Neuronal stem cell (in vitro differentiated cells): ENCODE results near the gene SMC3.

Experiments
- DNase-seq: peaks from one replicate; pipeline ENCODE4 v3.0.0-alpha.2; 2013; ENCODE audit warnings: low spot score
- H2AFZ ChIP-seq: one replicate; pipeline ENCODE4 v1.6.1; 2013; ENCODE audit warnings: mild to moderate bottlenecking, low read length, inconsistent platforms
- H2AK5ac ChIP-seq: 2 replicates; pipeline ENCODE4 v1.6.1; 2013; ENCODE audit warnings: low read depth, mild to moderate bottlenecking, inconsistent platforms, low read length, moderate library complexity, mixed read lengths
- H2BK120ac ChIP-seq: 2 replicates; pipeline ENCODE4 v1.6.1; 2013; ENCODE audit warnings: low read depth, mild to moderate bottlenecking, inconsistent platforms, low read length, moderate library complexity, mixed read lengths
- H2BK12ac ChIP-seq: one replicate; pipeline ENCODE4 v1.6.1; 2013; ENCODE audit warnings: low read length, inconsistent platforms
- H2BK15ac ChIP-seq: 2 replicates; pipeline ENCODE4 v1.6.1; 2013; ENCODE audit warnings: mild to moderate bottlenecking, low read length, inconsistent platforms, mixed read lengths
- H2BK5ac ChIP-seq: one replicate; pipeline ENCODE4 v1.6.1; 2013; ENCODE audit warnings: inconsistent platforms, mild to moderate bottlenecking, low read length, moderate library complexity
- H3K14ac ChIP-seq: one replicate; pipeline ENCODE4 v1.6.1; 2013; ENCODE audit warnings: low read length, inconsistent platforms
- H3K18ac ChIP-seq: 2 replicates; pipeline ENCODE4 v1.6.1; 2013; ENCODE audit warnings: low read length, inconsistent platforms
- H3K23ac ChIP-seq: 2 replicates; pipeline ENCODE4 v1.6.1; 2013; ENCODE audit warnings: low read depth, mild to moderate bottlenecking, mixed read lengths, low read length, inconsistent platforms; ENCODE audit not compliant: poor library complexity
- H3K27ac ChIP-seq: replicated peaks from 3 replicates; pipeline ENCODE4 v1.5.1; 2013; ENCODE audit warnings: low read length, inconsistent platforms
- H3K27me3 ChIP-seq, 3 experiments: 2 replicates each; pipeline ENCODE4 v1.6.1; 2013; ENCODE audit warnings: low read length in 3 of 3, mild to moderate bottlenecking in 2 of 3, inconsistent platforms in 1 of 3, low read depth in 1 of 3, mixed read lengths in 1 of 3, moderate library complexity in 1 of 3; ENCODE audit not compliant: control insufficient read depth in 3 of 3, insufficient read depth in 3 of 3
- H3K36me3 ChIP-seq, 2 donors: replicated peaks in 1 of 2; 2 replicates each; pipeline ENCODE4 v1.6.1; 2013; ENCODE audit warnings: low read length in 2 of 2; ENCODE audit not compliant: control insufficient read depth in 2 of 2, insufficient read depth in 2 of 2
- H3K4ac ChIP-seq: 2 replicates; pipeline ENCODE4 v1.6.1; 2013; ENCODE audit warnings: inconsistent platforms, mild to moderate bottlenecking, low read length, moderate library complexity
- H3K4me1 ChIP-seq, 2 donors: 1 replicate in 1 of 2; 2 replicates in 1 of 2; pipeline ENCODE4 v1.6.1; 2013; ENCODE audit warnings: low read length in 2 of 2, low read depth in 1 of 2; ENCODE audit not compliant: control insufficient read depth in 2 of 2, insufficient read depth in 1 of 2
- H3K4me2 ChIP-seq: one replicate; pipeline ENCODE4 v1.6.1; 2013; ENCODE audit warnings: mild to moderate bottlenecking, low read length, inconsistent platforms; ENCODE audit not compliant: insufficient read depth, poor library complexity, severe bottlenecking
- H3K4me3 ChIP-seq, 2 donors: 2 replicates each; pipeline ENCODE4 v1.5.1; 2013; ENCODE audit warnings: low read length in 2 of 2, mild to moderate bottlenecking in 2 of 2, inconsistent platforms in 1 of 2, moderate library complexity in 1 of 2
- H3K79me1 ChIP-seq: one replicate; pipeline ENCODE4 v1.6.1; 2013; ENCODE audit warnings: low read depth, mild to moderate bottlenecking, inconsistent platforms, low read length, moderate library complexity
- H3K9ac ChIP-seq: one replicate; pipeline ENCODE4 v1.6.1; 2013; ENCODE audit warnings: mild to moderate bottlenecking, low read depth, low read length, inconsistent platforms; ENCODE audit not compliant: poor library complexity
- H3K9me3 ChIP-seq, 2 donors: replicated peaks in 1 of 2; 2 replicates each; pipeline versions ENCODE3 to v1.6.1; 2013; ENCODE audit warnings: low read length in 2 of 2, mild to moderate bottlenecking in 2 of 2, inconsistent platforms in 1 of 2, low read depth in 1 of 2, mixed read lengths in 1 of 2, moderate library complexity in 1 of 2; ENCODE audit not compliant: control insufficient read depth in 2 of 2, insufficient read depth in 1 of 2
- H4K8ac ChIP-seq: one replicate; pipeline ENCODE4 v1.6.1; 2013; ENCODE audit warnings: low read depth, mild to moderate bottlenecking, inconsistent platforms, low read length, moderate library complexity
- H4K91ac ChIP-seq: one replicate; pipeline ENCODE4 v1.6.1; 2013; ENCODE audit warnings: low read length, low read depth, mild to moderate bottlenecking, inconsistent platforms; ENCODE audit not compliant: poor library complexity
- WGBS, 2 donors: extraction: QIAGEN DNeasy Blood & Tissue Kit; methylation state at CpG; one replicate each; pipeline ENCODE4 v1.1.7; 2013; ENCODE audit warnings: missing lambda C conversion rate in 2 of 2, mixed read lengths in 1 of 2; ENCODE audit not compliant: insufficient read length in 2 of 2, insufficient replicate concordance in 1 of 2; ENCODE audit errors: extremely low coverage in 2 of 2; 5-methylcytosine and 5-hydroxymethylcytosine counted together

SMC3 gene

GRCh38 chr10:110642204-110643034, 74.9 kb downstream of the SMC3 start:
- Histone ChIP-seq H3K4me2 (no peak overlapping the region), H3K14ac (no peak overlapping the region), H2AFZ (no peak overlapping the region), H3K4ac (no peak overlapping the region), H2BK120ac (no peak overlapping the region), H4K8ac (no peak overlapping the region), H3K4me3 (no peak overlapping the region), H4K91ac (no peak overlapping the region), H2BK15ac (no peak overlapping the region), H2BK5ac (no peak overlapping the region), H3K27ac (no peak overlapping the region), H3K79me1 (no peaks in the 10 kb centered on the region), H3K9me3 (no peaks in the 10 kb centered on the region), H2AK5ac (no peak overlapping the region), H3K23ac (no peak overlapping the region), H3K18ac (no peak overlapping the region), H2BK12ac (no peak overlapping the region), H3K27me3 (peaks cover 9 to 69% (median 38%) of the 10 kb centered on the region in 3 experiments), H3K4me1 (peaks cover 11 to 23% of the 10 kb centered on the region in 2 donors), H3K9ac (no peak overlapping the region), H3K36me3 (no peaks in the 10 kb centered on the region)
- no peak for DNase-seq
- no CpG with 5 or more reads among the region's 14 CpGs for WGBS, 2 donors

DNA sequence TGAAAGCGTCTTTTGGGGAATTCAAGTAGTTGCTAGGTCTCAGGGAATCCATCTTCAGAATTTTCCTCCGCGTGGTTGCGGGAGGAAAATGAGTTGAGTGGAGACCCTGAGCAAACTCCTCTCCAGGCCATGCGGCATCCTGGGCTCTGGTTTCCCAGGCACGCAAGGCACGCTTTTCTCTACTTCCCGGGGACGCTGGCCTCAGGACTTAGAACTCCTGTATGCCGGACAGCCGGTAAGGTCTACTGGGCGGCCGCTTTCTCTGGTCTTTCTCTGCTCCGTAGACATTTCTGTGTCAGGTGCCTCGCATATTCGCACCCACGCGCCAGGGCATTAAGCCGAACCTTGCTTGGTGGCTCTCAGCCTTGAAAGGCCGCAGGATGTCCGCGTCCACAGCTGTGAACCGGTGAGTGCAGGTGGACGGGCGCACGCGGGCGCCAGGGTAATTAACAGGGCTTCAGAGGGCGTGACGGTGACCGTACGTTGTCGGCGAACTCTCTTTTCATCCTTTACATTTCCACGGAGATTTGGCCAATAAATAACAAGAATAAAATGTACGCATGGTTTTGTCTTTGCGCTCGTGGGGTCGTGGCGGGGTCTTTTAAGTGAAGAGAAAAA, 75.6 kb downstream of the SMC3 start:
- peaks cover 9 to 70% (median 38%) of the 10 kb centered on the region in 3 experiments for H3K27me3 ChIP-seq
- DNase-seq, result peak; percentile 61
- no peak overlapping the region for H2BK120ac ChIP-seq
- H3K27ac ChIP-seq, result no peak overlapping the region
- H3K9ac ChIP-seq, result no peak overlapping the region
- no peak overlapping the region for H4K8ac ChIP-seq
- no peak overlapping the region for H3K14ac ChIP-seq
- H2BK5ac ChIP-seq, result no peak overlapping the region
- no peak overlapping the region for H3K23ac ChIP-seq
- H3K36me3 ChIP-seq, result no peaks in the 10 kb centered on the region
- no peak overlapping the region for H2AK5ac ChIP-seq
- H3K18ac ChIP-seq, result peak overlapping the region; percentile 0
- peak overlapping the region; percentile 89 for H2AFZ ChIP-seq
- H3K79me1 ChIP-seq, result no peaks in the 10 kb centered on the region
- peak overlapping the region; percentile 99 for H3K4me2 ChIP-seq
- no peaks in the 10 kb centered on the region for H3K9me3 ChIP-seq
- H3K4ac ChIP-seq, result no peak overlapping the region
- peaks cover 9 to 23% of the 10 kb centered on the region in 2 donors for H3K4me1 ChIP-seq
- no CpG with 5 or more reads among the region's 40 CpGs for WGBS, 2 donors
- no peak overlapping the region for H2BK12ac ChIP-seq
- H2BK15ac ChIP-seq, result no peak overlapping the region
- H4K91ac ChIP-seq, result no peak overlapping the region
- peak overlapping the region in 1 of 2 donors; percentile 88 for H3K4me3 ChIP-seq

- peak within 1 kb of the TSS; percentile 53 for H2BK15ac ChIP-seq
- no peak within 1 kb of the TSS for H2BK120ac ChIP-seq
- no peak within 1 kb of the TSS for H4K91ac ChIP-seq
- H3K18ac ChIP-seq, result peak within 1 kb of the TSS; percentile 91
- H4K8ac ChIP-seq, result peak within 1 kb of the TSS; percentile 6
- no CpG with 5 or more reads among the region's 106 CpGs for WGBS, 2 donors
- H3K9me3 ChIP-seq, result no peaks in the 10 kb centered on the region
- peak within 1 kb of the TSS; percentile 79 for H3K14ac ChIP-seq
- no peak within 1 kb of the TSS for H2BK12ac ChIP-seq
- no peak within 1 kb of the TSS for H2BK5ac ChIP-seq
- peak within 1 kb of the TSS; percentile 89 for H2AFZ ChIP-seq
- peak within 1 kb of the TSS; percentile 57 for H3K23ac ChIP-seq
- H3K4me2 ChIP-seq, result peak within 1 kb of the TSS; percentile 99
- peaks cover 9 to 70% (median 38%) of the 10 kb centered on the region in 3 experiments for H3K27me3 ChIP-seq
- H3K36me3 ChIP-seq, result no peaks in the 10 kb centered on the region
- H3K4me1 ChIP-seq, result peaks cover 9 to 23% of the 10 kb centered on the region in 2 donors
- H3K79me1 ChIP-seq, result no peaks in the 10 kb centered on the region
- no peak within 1 kb of the TSS for H2AK5ac ChIP-seq
- peak; percentile 62 for DNase-seq
- peak within 1 kb of the TSS; percentile 90 for H3K9ac ChIP-seq
- no peak within 1 kb of the TSS for H3K27ac ChIP-seq
- H3K4me3 ChIP-seq, result peak within 1 kb of the TSS; percentile 38 to 88
- no peak within 1 kb of the TSS for H3K4ac ChIP-seq
These were observed 76.4 kb downstream of the SMC3 start, which contains the start of gene RBM20 for GRCh38 chr10:110643653-110644597. RBM20 (plus strand) TSS chr10:110644336; CDS start chr10:110644455, 119 bp downstream.
